NT2/D1 (cell line): ENCODE results near the gene SAMD8.
"Not testable (repeated sequence)": the region's sequence is repeated elsewhere in the genome, so short reads cannot be mapped to it uniquely, and the experiment has no call there.

Source experiments
- DNase-seq: peaks from one replicate; pipeline ENCODE4 v3.0.0-alpha.2; 2011; ENCODE audit warnings: low read depth, low spot score
- H3K27me3 ChIP-seq: 2 replicates; pipeline ENCODE4 v1.6.0; 2011; ENCODE audit warnings: mild to moderate bottlenecking; ENCODE audit not compliant: insufficient read length, insufficient read depth
- H3K36me3 ChIP-seq: 2 replicates; pipeline ENCODE4 v1.6.1; 2011; ENCODE audit warnings: mild to moderate bottlenecking, low read length, mixed read lengths; ENCODE audit not compliant: insufficient read depth, insufficient read length
- H3K4me1 ChIP-seq: 2 replicates; pipeline ENCODE4 v1.5.1; 2011; ENCODE audit not compliant: insufficient read depth, insufficient read length
- H3K4me3 ChIP-seq: 2 replicates; pipeline ENCODE4 v1.5.1; 2011; ENCODE audit warnings: low read depth; ENCODE audit not compliant: insufficient read length
- H3K9ac ChIP-seq: 2 replicates; pipeline ENCODE4 v1.6.0; 2011; ENCODE audit warnings: low read depth; ENCODE audit not compliant: insufficient read length
- H3K9me3 ChIP-seq: 2 replicates; pipeline ENCODE4 v1.5.1; 2011; ENCODE audit warnings: mild to moderate bottlenecking, low read length; ENCODE audit not compliant: insufficient read depth
- SUZ12 ChIP-seq: IDR thresholded peaks from 2 replicates; pipeline ENCODE4 v1.6.1; 2011; ENCODE audit not compliant: insufficient read length, insufficient read depth; ENCODE audit errors: extremely low read depth
- YY1 ChIP-seq: IDR thresholded peaks from 2 replicates; pipeline ENCODE4 v1.6.1; 2011; ENCODE audit not compliant: insufficient read length, insufficient read depth
- ZNF274 ChIP-seq: IDR thresholded peaks from 2 replicates; pipeline ENCODE4 v1.6.1; 2011; ENCODE audit warnings: mild to moderate bottlenecking, low read depth, low read length

SAMD8 gene

DNA sequence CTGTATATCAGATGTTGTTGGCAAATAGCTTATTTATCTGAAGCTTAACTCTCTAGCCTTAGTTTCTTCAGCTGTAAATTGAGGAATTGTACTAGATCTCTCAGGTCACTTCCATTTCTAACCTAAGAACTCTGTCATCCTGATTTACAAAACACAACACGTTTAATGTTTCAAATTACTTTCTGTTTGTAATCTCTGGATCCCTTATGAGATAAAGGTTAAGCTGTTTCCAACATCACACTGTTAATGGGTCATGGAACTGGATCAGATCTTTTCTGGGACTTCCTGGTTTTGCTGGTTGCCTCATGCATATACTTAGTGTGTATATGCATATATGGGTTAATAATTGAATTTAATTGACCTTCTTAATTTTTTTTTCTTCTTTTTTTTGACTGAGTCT is 9.9 kb downstream of the SAMD8 start:
- Histone ChIP-seq H3K36me3 (peaks cover 2% of the 10 kb centered on the region), H3K4me1 (peaks cover 2% of the 10 kb centered on the region), H3K4me3 (no peak overlapping the region), H3K27me3 (no peaks in the 10 kb centered on the region), H3K9me3 (no peaks in the 10 kb centered on the region), H3K9ac (no peak overlapping the region)
- no peak for DNase-seq
- TF ChIP-seq ZNF274: no peak
- TF ChIP-seq SUZ12: no peak
- TF ChIP-seq YY1: no peak

DNA sequence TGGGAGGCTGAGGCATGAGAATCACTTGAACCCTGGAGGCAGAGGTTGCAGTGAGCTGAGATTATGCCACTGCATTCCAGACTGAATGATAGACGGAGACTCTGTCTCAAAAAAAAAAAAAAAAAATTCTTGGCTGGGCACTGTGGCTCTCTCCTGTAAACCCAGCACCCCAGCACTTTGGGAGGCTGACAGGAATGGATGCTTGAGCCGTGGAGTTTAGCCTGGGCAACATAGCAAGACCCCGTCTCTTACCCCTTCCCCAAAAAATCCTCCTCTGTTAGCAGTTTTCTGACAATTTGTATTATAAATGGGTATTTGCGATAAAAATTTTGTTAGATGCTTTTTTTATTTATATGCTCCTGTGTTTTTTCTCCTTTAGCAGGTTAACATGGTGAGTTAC is 11.0 kb downstream of the SAMD8 start:
- Histone ChIP-seq H3K4me1 (peaks cover 2% of the 10 kb centered on the region), H3K9me3 (no peaks in the 10 kb centered on the region), H3K9ac (no peak overlapping the region), H3K4me3 (no peak overlapping the region), H3K36me3 (peaks cover 7% of the 10 kb centered on the region), H3K27me3 (no peaks in the 10 kb centered on the region)
- no peak for DNase-seq
- TF ChIP-seq YY1 (no peak), SUZ12 (no peak), ZNF274 (no peak)

DNA sequence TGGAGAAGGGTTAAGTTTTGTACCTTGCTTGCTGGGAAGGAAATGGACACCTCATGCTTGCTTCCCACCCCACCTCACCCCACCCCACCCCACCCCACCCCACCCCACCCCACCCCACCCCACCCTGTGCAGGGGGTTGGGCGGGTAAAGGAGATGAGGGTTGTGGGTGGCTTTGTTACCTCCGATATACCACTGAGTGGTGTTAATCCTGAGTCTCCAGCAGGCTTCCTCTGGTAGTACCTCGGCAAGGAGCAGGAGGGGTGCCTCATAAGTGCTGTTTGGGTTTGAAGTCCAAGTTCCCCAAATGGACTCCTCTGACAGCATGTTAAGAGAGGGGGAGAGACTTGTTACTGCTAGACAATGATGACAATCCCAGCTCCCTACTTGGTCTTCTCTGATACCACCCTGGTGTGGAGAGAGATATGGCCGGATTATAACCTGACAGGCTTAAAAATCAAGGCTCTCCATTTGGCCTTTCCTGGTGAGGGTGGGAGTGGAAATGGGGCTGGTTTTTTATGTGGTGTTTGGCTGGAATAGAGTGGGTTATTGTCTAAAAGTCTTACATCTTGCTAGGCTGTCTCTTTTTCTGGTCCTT is 11.7 kb downstream of the SAMD8 start:
- Histone ChIP-seq H3K4me1 (peaks cover 2% of the 10 kb centered on the region), H3K9me3 (no peaks in the 10 kb centered on the region), H3K27me3 (no peaks in the 10 kb centered on the region), H3K9ac (no peak overlapping the region), H3K4me3 (no peak overlapping the region), H3K36me3 (peaks cover 7% of the 10 kb centered on the region)
- no peak for TF ChIP-seq ZNF274
- no peak for TF ChIP-seq YY1
- TF ChIP-seq SUZ12: no peak
- no peak for DNase-seq

DNA sequence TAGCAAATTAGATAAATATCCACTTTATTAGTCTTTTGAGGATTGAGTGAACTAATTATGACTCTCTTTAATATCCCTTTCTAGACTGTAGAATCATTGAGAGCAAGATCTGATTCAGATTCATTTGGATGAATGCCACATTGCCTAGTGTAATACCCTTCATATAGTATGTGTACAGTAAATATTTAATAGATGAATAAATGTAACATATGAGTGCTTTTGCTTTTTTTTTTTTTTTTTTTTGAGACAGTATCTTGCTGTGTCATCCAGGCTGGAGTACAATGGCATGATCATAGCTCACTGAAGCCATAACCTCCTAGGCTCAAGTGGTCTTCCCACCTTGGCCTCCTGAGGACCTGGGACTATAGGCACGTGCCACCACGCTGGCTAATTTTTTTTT is 14.8 kb downstream of the SAMD8 start:
- Histone ChIP-seq H3K4me3 (no peak overlapping the region), H3K36me3 (peaks cover 7% of the 10 kb centered on the region), H3K9me3 (no peaks in the 10 kb centered on the region), H3K27me3 (no peaks in the 10 kb centered on the region), H3K9ac (no peak overlapping the region), H3K4me1 (peaks cover 2% of the 10 kb centered on the region)
- DNase-seq: no peak
- TF ChIP-seq SUZ12: no peak
- TF ChIP-seq YY1: no peak
- no peak for TF ChIP-seq ZNF274

DNA sequence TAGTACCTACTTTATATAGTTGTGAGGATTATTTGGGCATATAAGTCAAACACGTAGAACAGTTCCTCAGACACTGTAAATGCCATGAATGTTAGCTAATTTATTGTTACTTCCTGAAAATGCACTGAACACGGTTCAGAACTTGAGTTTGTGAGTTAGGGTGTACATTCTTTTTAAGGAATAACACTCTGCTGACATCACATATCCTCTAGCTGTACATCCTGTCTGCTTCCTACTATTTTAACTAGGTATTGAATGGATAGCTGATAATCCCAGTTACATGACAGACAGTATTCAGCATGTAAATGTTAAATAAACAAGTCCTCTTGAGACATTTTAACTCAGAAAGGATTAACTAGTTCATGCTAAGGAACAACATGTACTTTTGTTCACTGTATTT is 16.0 kb downstream of the SAMD8 start:
- H3K36me3 ChIP-seq: peaks cover 7% of the 10 kb centered on the region
- H3K9me3 ChIP-seq: no peaks in the 10 kb centered on the region
- no peaks in the 10 kb centered on the region for H3K27me3 ChIP-seq
- TF ChIP-seq SUZ12: no peak
- TF ChIP-seq ZNF274: no peak
- no peak for TF ChIP-seq YY1
- no peak overlapping the region for H3K9ac ChIP-seq
- no peak overlapping the region for H3K4me3 ChIP-seq
- H3K4me1 ChIP-seq: peaks cover under 1% of the 10 kb centered on the region
- no peak for DNase-seq

DNA sequence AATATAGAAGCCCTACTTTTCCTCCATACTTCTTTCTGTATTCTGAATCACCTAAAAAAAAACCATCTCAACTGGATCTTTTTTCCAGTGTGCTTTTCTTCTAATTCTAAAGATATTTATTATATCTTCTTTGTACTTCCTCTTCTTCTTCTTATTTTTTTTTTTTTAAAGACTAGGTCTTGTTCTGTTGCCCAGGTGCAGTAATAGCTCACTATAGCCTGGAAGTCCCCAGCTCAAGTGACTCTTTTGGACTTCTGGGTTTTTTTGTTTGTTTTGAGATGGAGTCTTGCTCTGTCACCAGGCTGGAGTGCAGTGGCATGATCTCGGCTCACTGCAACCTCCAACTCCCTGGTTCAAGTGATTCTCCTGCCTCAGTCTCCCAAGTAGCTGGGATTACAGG is 17.5 kb downstream of the SAMD8 start:
- H3K4me1 ChIP-seq, H3K9me3 ChIP-seq, H3K9ac ChIP-seq, H3K4me3 ChIP-seq, H3K27me3 ChIP-seq, DNase-seq, H3K36me3 ChIP-seq: not testable (repeated sequence)

DNA sequence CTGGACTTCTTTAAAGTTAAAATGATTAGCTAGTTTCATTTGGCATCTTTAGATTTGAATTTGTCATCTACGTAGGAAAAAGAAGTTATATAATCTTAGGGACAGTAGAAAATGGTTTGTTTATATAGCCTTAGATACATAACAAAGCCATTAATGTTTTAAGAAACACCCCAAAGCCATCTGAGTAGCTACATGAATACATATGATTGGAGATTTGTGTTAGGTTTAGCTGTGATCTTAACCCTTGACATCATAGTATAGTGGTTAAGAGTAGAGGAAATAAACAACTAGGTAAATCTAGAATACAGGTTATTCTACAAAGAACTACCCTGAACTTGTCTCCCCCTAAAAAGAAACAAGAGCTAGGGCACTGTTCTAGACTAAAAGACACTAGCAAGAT is 18.1 kb downstream of the SAMD8 start:
- H3K4me1 ChIP-seq: no peaks in the 10 kb centered on the region
- H3K9ac ChIP-seq: no peak overlapping the region
- DNase-seq: no peak
- no peak overlapping the region for H3K4me3 ChIP-seq
- TF ChIP-seq ZNF274: no peak
- no peak for TF ChIP-seq SUZ12
- no peak for TF ChIP-seq YY1
- no peaks in the 10 kb centered on the region for H3K27me3 ChIP-seq
- H3K9me3 ChIP-seq: no peaks in the 10 kb centered on the region
- H3K36me3 ChIP-seq: peaks cover 7% of the 10 kb centered on the region

DNA sequence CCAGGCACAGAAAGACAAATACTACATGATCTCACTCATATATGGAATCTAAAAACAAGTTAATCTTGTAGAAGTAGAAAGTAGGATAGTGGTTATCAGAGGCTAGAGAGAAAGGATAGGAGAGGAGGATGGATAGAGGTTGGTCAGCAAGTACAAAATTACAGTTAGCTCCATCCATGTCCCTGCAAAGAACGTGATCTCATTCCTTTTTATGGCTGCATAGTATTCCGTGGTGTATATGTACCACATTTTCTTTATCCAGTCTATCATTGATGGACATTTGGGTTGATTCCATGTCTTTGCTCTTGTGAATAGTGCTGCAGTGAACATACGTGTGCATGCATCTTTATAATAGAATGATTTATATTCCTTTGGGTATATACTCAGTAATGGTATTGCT is 22.2 kb downstream of the SAMD8 start:
- H3K4me3 ChIP-seq, H3K27me3 ChIP-seq, H3K9me3 ChIP-seq, H3K36me3 ChIP-seq, H3K9ac ChIP-seq, DNase-seq, H3K4me1 ChIP-seq: not testable (repeated sequence)
